Fibroblast of villous mesenchyme (primary cell): ENCODE measurements around the gene SIX3. TPM values are rescaled to one million over a fixed set of nuclear protein-coding genes. Genes with fewer than 3 reads are reported as not detected.
A peak's percentile ranks its signal among the peaks of the same experiment; 100 is the strongest.

Experiments
- DNase-seq: peaks from one replicate; pipeline ENCODE4 v3.0.0-alpha.2; 2010; ENCODE audit warnings: low read depth
- H3K4me3 ChIP-seq: 2 replicates; pipeline ENCODE4 v1.5.1; 2011; ENCODE audit warnings: low read depth, mild to moderate bottlenecking, low read length
- total RNA-seq: library from RNA; depleted of rRNA; stranded (reverse); fragments of >200 nt; gene quantifications from 2 replicates; pipeline ENCODE4 v1.2.3, GENCODE V29; 2012
- TF ChIP-seq, protein P1 (sequence below): IDR thresholded peaks from 2 replicates; pipeline ENCODE4 v1.5.1; 2012; ENCODE audit warnings: low read depth, mild to moderate bottlenecking, low read length; ENCODE audit not compliant: insufficient read depth

SIX3 gene
- total RNA-seq, 1 donor = not detected

DNA sequence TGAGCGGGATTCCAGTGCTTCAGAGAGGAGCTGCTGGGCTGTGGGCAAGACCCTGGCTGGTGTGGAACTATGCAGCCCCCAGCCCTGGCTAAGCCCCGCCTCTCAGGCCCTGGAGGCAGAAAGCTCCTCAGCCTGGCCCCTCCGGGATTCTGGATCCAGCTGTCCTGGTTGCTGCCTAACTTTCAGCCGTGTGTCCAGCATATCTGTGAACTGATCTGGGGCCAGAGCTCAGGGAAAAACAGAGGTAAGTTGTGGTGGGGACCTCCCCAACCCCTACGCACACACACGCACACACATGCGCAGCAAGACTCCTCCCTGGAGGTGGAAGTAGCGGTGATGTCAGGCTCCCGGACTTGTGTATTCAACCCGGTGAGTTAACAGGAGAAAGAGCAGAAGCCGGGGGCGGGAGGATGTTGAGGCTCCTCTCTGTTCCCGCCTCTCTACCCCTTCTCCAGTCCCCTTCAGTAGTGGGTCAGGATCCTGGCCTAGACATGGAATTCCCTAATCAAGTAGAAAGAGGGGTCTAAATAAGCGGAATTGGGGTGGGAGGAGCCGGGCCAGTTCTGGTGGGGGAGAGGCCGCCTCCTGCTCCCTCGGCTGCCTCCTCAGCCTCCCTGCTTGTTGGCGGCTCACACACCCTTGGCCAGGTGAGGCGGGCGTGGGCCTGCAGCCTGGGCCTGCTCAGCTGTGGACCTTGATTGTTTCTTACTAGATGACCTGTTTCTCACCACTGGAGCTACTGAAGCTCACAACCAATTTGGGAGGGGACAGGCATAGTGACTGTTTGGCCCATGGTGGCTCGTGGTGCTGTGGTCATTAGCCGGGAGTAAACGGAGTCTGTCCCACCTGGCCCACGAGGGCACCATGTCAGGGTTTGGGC lies 34.3 kb downstream of the SIX3 start:
- no peak overlapping the region for H3K4me3 ChIP-seq
- DNase-seq = no peak
- TF ChIP-seq, protein P1, sequence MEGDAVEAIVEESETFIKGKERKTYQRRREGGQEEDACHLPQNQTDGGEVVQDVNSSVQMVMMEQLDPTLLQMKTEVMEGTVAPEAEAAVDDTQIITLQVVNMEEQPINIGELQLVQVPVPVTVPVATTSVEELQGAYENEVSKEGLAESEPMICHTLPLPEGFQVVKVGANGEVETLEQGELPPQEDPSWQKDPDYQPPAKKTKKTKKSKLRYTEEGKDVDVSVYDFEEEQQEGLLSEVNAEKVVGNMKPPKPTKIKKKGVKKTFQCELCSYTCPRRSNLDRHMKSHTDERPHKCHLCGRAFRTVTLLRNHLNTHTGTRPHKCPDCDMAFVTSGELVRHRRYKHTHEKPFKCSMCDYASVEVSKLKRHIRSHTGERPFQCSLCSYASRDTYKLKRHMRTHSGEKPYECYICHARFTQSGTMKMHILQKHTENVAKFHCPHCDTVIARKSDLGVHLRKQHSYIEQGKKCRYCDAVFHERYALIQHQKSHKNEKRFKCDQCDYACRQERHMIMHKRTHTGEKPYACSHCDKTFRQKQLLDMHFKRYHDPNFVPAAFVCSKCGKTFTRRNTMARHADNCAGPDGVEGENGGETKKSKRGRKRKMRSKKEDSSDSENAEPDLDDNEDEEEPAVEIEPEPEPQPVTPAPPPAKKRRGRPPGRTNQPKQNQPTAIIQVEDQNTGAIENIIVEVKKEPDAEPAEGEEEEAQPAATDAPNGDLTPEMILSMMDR = no peak

DNA sequence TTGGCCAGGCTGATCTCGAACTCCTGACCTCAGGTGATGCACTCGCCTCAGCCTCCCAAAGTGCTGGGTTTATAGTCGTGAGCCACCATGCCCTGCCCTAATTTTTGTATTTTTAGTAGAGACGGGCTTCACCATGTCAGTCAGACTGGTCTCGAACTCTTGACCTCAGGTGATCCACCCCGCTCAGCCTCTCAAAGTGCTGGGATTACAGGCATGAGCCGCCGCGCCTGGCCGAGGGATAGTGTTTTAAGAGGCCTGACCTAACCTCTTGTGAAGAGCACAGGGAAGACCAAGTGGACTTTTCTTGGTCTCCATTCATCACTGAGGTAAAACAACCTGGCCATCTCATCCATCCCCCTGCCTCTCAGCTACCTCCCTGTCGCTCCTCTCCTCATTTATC lies 38.1 kb downstream of the SIX3 start:
- DNase-seq = no peak
- TF ChIP-seq, protein P1 = no peak
- no peak overlapping the region for H3K4me3 ChIP-seq

DNA sequence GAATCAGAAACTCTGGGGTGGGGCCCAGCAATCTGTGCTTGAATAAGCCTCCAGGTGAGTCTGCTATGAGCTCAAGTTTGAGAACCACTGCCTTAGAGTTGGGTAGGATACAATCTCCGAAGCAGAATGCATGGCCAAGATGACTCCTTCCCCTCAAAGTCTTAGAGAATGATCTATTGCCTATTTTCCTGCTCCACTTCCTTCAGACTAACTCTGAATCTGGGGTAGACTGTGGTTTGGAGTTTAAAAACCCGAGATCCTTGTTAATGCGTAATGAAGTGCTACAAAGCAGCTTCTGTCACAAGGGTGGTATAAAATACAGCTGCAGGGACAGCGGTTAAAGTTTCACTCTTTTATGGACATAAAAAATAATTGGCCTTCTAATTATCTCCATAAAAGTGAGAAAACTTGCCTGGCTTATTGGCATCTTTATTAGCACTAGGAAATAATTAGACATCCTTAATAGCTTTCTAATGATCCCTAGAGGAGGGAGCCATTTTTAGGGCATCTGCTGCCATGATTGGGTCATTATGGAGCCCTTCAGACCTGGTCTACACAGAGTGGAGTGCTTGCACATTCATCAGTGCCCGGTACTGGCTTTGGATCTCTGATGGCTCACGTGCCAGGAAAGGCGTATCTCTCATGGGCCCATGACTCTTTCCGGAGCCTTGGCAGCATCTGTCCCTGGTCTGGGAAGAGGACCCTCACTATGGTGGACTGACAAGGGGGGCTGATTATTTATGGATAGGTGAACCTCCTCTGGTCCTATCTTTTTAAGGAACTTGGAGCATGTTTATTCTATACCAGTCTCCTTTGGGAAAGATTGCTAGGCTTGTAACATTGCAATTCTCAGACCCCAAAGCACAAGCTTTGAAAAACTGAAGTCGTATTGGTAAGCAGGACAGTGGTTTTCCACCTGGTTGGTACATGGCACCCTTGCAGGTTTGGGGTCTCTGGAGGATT lies 39.5 kb downstream of the SIX3 start:
- TF ChIP-seq, protein P1 = no peak
- no peak for DNase-seq
- no peak overlapping the region for H3K4me3 ChIP-seq

DNA sequence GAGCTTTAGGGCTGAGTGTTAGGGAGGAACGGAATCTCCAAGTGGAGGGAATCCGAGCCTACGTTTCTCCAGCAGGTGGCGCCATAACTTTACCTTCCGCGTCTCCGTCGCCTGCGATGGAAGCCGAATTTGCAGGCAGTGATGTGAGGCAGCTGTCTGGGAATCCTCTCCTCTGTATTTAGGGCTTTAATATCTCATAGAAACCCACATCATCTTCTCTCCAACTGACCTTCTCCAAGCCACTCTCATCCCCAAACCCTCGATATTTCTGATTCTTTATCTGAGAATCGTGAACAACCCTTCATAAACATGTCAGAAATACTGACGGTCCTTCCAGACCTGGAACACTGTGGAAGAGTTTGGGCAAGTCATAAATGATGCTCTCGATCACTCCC lies 40.2 kb downstream of the SIX3 start:
- TF ChIP-seq, protein P1 = peak; percentile 82
- H3K4me3 ChIP-seq = no peak overlapping the region
- DNase-seq = peak; percentile 74

DNA sequence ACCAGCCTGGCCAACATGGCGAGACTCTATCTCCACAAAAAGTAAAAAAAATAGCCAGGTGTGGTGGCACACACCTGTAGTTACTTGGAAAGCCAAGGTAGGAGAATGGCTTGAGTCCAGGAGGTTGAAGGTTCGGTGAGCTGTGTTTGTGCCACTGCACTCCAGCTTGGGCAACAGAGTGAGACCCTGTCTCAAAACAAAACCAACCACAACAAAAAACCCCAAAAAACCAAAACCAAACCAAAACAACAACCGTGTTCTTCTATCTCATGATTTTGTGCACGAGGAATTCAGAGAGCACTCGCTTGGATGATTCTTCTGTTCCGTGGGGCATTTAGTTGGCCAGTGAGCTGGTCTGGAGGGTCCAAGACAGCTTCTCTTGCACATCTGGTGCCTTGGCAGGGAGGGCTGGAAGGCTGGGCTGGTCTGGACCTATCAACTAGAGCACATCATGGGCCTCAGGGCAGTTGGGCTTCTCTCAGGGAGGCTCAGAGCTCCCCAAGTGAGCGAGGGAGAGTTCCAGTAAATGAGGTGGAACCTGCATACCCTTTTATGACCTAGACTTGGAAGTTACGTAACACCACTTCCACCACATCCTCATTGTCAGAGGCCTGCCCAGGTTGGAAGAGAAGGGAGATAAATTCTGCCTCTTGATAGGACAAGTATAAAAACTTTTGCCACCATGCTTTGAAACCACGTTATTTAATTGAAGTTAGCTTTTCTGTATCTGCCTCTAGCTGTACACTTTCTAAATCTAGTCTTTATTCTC lies 42.5 kb downstream of the SIX3 start:
- DNase-seq = no peak
- TF ChIP-seq, protein P1 = no peak

DNA sequence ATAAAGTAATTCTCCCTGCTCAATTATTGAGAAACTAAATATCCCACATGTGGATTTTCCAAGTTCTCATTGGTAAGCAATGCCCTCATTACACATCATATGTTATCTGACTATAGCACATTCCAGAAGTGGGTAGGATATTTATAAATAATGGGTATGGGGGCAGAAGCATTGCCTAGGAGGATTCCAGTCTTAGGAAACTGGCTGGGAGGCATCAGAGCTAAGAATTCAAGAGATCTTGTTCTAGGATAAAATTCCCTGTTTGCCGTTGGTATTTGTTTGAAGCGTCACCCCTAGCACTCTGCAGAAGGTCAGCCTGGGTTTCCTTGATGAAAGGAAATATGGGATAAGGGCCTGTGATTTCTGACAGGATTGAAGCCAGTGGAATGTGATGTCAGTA lies 47.7 kb downstream of the SIX3 start:
- TF ChIP-seq, protein P1 = no peak
- H3K4me3 ChIP-seq = no peak overlapping the region
- no peak for DNase-seq

More for the DNA sequence above, 42.5 kb downstream of the SIX3 start:
- no peak overlapping the region for H3K4me3 ChIP-seq
